ENCODE data around the gene INSL3.

INSL3 gene, protein sequence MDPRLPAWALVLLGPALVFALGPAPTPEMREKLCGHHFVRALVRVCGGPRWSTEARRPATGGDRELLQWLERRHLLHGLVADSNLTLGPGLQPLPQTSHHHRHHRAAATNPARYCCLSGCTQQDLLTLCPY
- 1.1 to 4.3 (median 2.3) reads per million in 4 donors for total RNA-seq

DNA sequence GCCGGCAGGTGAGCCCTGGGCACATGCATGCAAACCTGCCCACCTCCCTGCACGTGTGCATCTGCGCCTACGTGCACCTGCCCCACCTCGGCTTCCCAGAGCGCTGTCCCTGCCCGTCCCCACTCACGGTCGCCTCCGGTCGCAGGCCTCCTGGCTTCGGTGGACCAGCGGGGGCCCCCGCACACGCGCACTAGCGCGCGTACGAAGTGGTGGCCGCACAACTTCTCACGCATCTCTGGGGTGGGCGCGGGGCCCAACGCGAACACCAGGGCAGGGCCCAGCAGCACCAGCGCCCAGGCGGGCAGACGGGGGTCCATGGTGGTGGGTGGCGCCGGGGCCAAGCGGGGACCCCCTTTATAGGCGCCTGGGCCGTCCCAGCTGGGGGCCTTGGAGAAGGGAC is at the start of gene INSL3:
INSL3 (minus strand) TSS at position 330 of the 400 bp plus-strand sequence; CDS start at position 317, 13 bp downstream.
- no peak for DNase-seq

DNA sequence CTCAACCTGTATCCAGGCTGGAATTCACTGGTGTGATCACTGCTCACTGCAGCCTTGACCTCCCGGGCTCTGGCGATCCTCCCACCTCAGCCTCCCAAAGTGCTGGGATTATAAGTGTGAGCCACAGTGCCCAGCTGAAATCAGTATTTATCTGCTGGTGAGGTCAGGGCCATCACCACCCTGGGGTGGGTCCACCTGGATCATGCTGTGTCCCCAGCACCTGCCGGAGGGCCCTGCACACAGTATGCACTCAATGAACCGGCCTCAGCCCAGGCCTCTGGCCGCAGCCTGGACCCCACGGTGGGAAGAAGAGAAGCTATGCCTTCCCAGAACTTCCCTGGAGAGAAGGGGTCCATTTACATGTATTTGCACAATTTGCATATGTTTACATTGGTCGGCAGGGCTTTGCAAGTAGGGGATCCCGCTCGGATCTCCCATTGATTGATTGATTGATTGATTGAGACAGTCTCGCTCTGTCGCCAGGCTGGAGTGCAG is 47.8 kb upstream of the INSL3 start:
- no peak for DNase-seq

- DNase-seq: no peak
Measured at GRCh38 chr19:17868669-17869068, 47.4 kb upstream of the INSL3 start.

DNA sequence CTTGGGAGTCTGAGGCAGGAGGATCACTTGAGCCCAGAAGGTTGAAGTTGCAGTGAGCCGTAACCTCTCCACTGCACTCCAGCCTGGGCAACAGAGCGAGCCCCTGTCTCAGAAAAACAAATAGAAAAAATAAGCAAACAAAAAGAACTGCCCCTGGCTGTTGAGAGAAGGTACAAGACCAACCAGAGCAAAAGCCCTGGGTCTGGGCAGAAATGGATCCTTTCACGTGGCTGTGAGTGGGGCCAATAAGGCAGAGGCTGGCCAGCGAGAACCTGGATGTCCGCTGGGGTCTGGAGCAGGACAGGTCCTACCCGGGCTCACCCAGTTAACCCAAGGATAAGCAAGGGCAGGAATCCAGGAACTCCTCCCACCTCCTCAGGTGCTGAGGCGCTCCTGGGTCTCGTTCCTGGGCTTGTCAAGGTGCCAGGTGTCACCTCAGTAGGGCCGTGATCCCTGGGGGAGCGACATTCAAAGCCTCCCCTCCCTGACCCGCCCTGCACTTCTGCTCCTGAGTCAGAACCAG is 45.7 kb upstream of the INSL3 start:
- DNase-seq: no peak

- no peak for DNase-seq
Measured at GRCh38 chr19:17866312-17866963, 45.1 kb upstream of the INSL3 start.

- DNase-seq: no peak
Measured at GRCh38 chr19:17865364-17866311, 44.3 kb upstream of the INSL3 start.

- DNase-seq: no peak
Measured at GRCh38 chr19:17863520-17864182, 42.3 kb upstream of the INSL3 start.

- DNase-seq: no peak
Measured at GRCh38 chr19:17862711-17863519, 41.6 kb upstream of the INSL3 start.

GRCh38 chr19:17861542-17862402 is 40.5 kb upstream of the INSL3 start:
- DNase-seq: no peak

DNA sequence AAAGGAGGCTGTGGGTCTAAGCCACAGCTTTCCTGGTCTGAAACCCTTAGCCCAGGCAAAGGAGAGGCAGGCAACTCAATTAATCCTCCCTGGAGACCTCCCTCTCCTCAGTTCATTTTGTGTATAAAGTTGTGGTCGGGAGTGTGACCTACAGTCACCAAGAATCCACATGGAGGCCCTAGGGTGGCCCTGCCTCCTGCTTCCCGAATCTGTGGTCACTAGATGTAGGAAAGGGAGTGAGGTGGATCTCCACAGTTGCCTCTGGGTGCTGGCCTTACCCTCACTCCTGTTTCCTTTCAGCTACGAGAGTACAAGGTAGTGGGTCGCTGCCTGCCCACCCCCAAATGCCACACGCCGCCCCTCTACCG is 39.7 kb upstream of the INSL3 start:
- DNase-seq: no peak

- no peak for DNase-seq
Measured at GRCh38 chr19:17860331-17860992, 39.1 kb upstream of the INSL3 start.

DNA sequence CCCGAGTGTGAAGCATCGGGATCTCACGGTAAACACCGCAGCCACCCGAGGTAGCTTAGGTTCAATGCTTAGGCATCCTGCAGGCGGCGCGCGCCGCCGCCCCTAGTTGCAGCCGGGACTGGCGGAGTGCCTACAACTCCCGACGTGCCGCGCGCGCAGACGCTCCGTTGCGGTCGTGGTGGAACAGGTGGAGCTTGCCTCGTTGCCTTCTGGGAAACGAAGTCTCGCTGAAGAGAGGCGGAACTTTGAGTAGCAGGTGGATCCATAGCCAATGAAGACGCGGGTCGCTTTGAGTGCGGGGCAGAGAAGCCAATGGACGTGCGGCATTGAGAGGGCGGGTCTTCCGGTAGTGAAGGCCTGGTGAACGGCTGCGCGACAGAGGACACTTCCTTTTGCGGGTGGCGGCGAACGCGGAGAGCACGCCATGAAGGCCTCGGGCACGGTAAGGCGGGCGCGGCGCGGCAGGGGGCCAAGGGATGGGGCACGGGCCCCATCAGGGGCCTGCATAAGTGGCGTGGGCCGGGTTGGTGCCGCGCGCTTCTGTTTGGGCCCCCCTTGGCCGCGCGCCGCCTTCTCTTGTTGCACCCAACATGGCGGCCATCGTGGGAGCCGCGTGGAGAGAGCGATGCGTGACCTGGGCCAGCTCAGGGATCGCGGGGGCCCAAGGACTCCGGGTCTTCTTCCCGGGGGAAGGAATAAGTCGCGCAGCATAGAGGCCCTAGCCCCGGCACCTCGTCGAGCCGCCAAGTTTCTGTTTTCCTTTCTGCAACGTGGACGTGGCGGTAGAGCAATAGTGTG is 38.4 kb upstream of the INSL3 start, which contains the start of gene RPL18A:
RPL18A (plus strand) TSS at position 378 of the 798 bp plus-strand sequence; CDS start at position 425, 47 bp downstream.
- DNase-seq: peak; percentile 98 to 100 (median 99)

- peak; percentile 72 to 89 (median 82) for DNase-seq
Measured at GRCh38 chr19:17855280-17856152, 34.2 kb upstream of the INSL3 start.

DNA sequence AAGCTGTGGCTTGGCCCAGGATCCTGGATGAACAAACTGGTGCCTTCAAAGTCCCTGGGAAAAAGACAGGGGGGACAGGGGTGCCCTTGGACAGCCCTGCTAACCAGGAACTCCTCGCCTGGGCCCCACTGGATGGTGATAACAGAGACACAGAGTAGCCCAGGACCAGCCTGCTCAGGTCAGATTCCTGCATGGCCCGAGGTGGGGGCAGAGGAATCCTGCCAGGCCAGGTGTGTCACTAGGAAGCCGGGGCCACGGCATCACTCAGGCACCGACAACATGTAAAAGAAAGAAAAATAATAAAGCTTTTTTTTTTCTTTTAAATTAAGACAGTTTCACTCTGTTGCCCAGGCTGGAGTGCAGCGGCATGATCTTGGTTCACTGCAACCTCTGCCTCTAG is 32.7 kb upstream of the INSL3 start:
- DNase-seq: no peak

- DNase-seq: no peak
Measured at GRCh38 chr19:17848595-17849292, 27.4 kb upstream of the INSL3 start.

GRCh38 chr19:17847538-17848366 is 26.4 kb upstream of the INSL3 start, which contains the start of gene JAK3:
TSS of gene JAK3 (minus strand) at chr19:17847982. CDS start at chr19:17844417, 3,565 bp downstream.
- peak; percentile 73 to 94 (median 77) for DNase-seq
